HG02885 (cell line): ENCODE measurements around the gene SORL1.

Experiments used
- ATAC-seq: cut with Tn5 transposase; IDR thresholded peaks from one replicate; pipeline ENCODE4 v1.9.1; 2021; ENCODE audit warnings: mild to moderate bottlenecking; ENCODE audit not compliant: unreplicated experiment, poor library complexity

The SORL1 gene

DNA sequence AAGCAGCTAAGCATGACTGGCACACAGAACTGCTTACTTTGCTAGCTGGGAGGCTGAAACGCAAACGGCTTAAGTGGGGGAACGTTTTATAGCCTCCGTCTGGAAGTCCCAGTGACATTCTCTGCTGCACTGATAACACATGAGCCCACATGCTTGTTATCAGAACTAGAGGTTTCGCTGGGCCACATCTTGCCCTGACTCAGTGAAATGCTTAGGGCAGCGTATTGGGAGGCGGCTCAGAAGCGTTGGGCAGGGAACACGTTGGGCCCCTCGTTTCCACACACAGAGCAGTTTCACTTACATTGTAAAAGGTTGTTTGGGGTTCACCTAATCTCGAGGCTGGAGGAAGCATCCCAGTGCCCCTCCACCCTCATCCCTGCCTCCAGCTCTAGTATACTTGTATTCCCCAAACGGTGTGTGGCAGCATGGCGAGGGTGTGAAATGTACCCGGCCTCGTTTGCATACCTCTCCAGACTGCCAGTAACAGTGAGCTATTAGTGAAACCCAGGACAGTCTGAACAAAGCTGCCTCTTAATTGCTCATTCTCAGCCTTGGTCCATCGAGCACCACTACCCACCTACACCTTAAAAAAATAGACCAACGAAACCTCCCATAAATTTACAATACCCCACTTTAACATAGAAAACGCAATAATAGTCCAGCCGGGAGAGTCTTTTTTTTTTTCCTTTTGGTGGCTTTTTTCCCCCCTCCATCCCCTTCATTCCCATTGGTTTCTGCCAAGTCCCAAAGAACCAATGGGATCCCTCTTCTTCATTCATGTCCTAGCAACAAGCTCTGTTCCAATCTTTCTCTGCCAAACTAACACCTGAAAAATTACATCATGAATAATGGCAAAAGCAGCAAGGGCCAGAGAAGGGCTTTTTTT is 219.4 kb downstream of the SORL1 start:
- ATAC-seq: no peak

DNA sequence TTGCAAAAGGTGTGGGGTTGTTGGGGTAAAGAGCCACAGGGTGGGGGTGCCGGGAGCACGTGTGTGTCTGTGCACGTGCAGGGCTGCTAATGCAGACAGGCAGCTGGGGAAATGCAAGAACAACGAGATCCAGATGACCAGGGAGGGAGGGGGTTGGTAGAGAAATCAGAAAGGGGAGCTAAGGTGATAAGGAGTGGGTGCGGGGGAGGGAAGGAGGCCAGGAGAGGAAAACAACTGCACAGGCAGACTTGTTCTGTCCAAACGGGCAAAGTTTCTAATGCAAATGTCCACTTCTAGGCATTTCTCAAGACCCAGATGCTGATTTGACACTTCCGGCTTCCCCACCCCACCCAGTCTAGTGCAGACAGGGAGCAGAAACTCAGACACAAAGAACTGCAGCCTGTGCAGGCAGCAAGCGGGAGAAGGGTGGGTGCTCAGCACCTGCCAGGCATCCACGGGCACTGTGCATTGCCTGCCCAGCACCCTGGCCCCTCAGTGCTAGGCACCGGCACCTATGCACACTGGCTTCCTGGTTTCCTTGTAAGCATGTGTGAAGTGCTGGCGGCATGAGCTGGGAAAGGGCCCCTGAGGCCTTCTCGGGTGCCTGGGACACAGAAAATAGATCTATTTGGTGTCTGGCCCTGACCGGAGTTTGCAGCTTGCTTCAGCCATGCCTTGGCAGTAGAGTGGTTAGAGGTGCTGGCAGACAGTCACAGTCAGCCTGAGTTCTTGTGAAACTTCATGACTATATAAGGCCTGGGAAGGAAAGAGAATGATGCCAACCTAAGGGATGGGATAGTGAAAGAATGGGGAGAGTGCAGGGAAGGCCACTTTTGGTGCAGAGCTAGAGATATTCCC is 220.7 kb downstream of the SORL1 start:
- no peak for ATAC-seq

GRCh38 chr11:121681550-121682268 is 229.6 kb downstream of the SORL1 start:
- ATAC-seq: no peak
